BE2C (cell line): ENCODE results near the gene MEAF6.

ENCODE experiments used
- DNase-seq: peaks from one replicate; pipeline ENCODE4 v3.0.0-alpha.2; 2020
- H3K27me3 ChIP-seq: fragments of 250-450 bp; sonication (Bioruptor Pico); 2 replicates; pipeline ENCODE4 v1.5.1; 2020; ENCODE audit warnings: mild to moderate bottlenecking
- H3K36me3 ChIP-seq: fragments of 250-450 bp; sonication (Bioruptor Pico); 2 replicates; pipeline ENCODE4 v1.5.1; 2020; ENCODE audit warnings: mild to moderate bottlenecking
- H3K4me1 ChIP-seq: fragments of 250-450 bp; sonication (Bioruptor Pico); 2 replicates; pipeline ENCODE4 v1.5.1; 2020
- H3K4me3 ChIP-seq: 2 replicates; pipeline ENCODE4 v1.5.1; 2011; ENCODE audit warnings: low read depth, low read length
- H3K9me3 ChIP-seq: fragments of 250-450 bp; sonication (Bioruptor Pico); 2 replicates; pipeline ENCODE4 v1.5.1; 2020
- CTCF ChIP-seq: IDR thresholded peaks from 2 replicates; pipeline ENCODE4 v1.5.1; 2012; ENCODE audit warnings: mild to moderate bottlenecking, low read depth, low read length

The MEAF6 gene

GRCh38 chr1:37469386-37469785 lies 45.2 kb downstream of the MEAF6 start:
- Histone ChIP-seq H3K27me3 (no peaks in the 10 kb centered on the region), H3K4me3 (no peak overlapping the region), H3K4me1 (peaks cover 8% of the 10 kb centered on the region; the same call in 1 of the 2 replicates), H3K36me3 (no peaks in the 10 kb centered on the region), H3K9me3 (no peaks in the 10 kb centered on the region)
- TF ChIP-seq CTCF, result no peak
- DNase-seq, result no peak

DNA sequence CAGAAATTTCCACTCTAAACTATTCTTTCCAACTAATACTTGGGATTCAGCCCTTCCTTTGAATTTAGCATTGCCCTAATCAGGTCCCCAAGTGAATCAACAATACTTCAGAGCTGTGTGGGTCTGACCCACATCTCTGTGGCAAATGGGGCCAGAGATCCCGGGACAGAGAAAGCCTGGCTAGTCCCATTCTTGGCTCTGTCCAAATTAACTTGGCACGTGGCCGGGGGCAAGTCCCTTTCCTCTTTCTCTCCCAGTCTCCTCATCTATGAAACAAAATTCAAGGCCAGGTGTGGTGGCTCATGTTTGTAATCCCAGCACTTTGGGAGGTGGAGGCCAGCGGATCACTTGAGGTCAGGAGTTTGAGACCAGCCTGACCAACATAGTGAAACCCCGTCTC lies 46.5 kb downstream of the MEAF6 start:
- Histone ChIP-seq H3K27me3 (no peaks in the 10 kb centered on the region), H3K36me3 (no peaks in the 10 kb centered on the region), H3K4me3 (no peak overlapping the region), H3K9me3 (no peaks in the 10 kb centered on the region), H3K4me1 (peaks cover 3% of the 10 kb centered on the region; the same call in 1 of the 2 replicates)
- DNase-seq, result no peak
- TF ChIP-seq CTCF, result no peak

DNA sequence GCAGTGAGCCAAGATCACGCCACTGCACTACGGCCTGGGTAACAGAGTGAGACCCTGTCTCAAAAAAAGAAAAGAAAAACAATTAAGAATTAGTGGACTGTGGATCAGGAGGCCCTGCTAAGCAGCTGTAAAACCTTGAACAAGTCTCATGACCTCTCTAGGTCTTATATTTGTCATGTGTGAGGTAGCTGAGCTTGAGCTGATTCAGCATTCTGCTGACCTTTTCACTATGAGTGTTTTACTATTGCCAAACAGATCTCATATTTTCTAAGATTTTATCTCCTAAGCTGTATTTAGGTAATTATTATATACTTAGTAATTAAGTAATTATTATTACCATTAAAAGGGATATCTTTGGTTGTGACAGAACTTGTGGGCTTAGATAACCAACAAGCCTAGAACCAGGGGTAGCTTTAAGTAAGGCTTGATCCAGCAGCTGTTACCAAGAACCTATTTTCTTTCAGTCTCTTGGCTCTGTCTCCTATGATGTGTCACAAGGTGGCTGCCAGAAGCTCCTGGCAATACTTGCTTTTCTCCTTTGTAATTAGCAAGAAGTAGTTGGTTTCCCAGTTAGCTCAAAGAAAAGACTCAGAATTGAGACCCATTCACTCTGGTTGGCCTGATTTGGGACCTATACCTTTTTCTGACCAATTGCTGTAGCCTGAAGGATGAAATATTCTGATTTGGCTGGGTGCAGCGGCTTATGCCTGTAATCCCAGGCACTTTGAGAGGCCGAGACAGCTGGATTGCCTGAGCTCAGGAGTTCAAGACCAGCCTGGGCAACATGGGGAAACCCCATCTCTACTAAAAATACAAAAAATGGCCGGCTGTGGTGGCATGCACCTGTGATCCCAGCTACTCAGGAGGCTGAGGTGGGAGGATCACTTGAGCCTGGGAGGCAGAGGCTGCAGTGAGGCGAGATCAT lies 48.7 kb downstream of the MEAF6 start:
- Histone ChIP-seq H3K36me3 (no peaks in the 10 kb centered on the region), H3K27me3 (no peaks in the 10 kb centered on the region), H3K4me3 (no peak overlapping the region), H3K9me3 (no peaks in the 10 kb centered on the region), H3K4me1 (no peaks in the 10 kb centered on the region)
- TF ChIP-seq CTCF, result no peak
- DNase-seq, result no peak

- no peak for DNase-seq
- H3K4me1 ChIP-seq, result no peaks in the 10 kb centered on the region
- H3K36me3 ChIP-seq, result no peaks in the 10 kb centered on the region
- no peaks in the 10 kb centered on the region for H3K9me3 ChIP-seq
- H3K4me3 ChIP-seq, result no peak overlapping the region
- no peaks in the 10 kb centered on the region for H3K27me3 ChIP-seq
- no peak for TF ChIP-seq CTCF
Measured at GRCh38 chr1:37464443-37464842, 50.1 kb downstream of the MEAF6 start.

DNA sequence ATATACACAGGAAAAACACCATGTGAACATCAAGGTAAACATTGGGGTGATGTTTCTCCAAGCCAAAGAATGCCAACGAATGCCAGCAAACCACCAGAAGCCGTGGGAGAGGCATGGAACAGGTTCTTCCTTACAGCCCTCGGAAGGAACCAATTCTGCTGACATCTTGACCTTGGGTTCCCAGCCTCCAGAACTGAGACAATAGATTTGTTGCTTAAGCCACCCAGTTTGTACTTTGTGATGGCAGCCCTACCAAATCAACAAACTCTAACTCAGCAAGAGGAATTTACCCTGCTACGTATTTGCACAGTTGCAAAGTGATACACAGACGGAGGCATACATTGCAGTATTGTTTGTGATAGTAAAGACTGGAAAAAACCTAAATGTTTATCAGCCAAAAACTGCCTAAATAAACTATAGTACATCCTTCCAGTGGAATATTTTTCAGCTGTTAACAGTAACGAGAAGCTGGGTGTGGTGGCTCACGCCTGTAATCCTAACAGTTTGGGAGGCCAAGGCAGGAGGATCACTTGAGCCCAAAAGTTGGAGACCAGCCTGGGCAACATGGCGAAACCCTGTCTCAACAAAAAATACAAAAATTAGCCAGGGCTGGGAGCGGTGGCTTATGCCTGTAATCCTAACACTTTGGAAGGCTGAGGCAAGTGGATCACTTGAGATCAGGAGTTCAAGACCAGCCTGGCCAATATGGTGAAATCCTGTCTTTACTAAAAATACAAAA lies 52.7 kb downstream of the MEAF6 start:
- no peaks in the 10 kb centered on the region for H3K27me3 ChIP-seq
- no peak for TF ChIP-seq CTCF
- H3K36me3 ChIP-seq, result no peaks in the 10 kb centered on the region
- H3K4me3 ChIP-seq, result no peak overlapping the region
- H3K9me3 ChIP-seq, result no peaks in the 10 kb centered on the region
- no peaks in the 10 kb centered on the region for H3K4me1 ChIP-seq
- DNase-seq, result no peak

DNA sequence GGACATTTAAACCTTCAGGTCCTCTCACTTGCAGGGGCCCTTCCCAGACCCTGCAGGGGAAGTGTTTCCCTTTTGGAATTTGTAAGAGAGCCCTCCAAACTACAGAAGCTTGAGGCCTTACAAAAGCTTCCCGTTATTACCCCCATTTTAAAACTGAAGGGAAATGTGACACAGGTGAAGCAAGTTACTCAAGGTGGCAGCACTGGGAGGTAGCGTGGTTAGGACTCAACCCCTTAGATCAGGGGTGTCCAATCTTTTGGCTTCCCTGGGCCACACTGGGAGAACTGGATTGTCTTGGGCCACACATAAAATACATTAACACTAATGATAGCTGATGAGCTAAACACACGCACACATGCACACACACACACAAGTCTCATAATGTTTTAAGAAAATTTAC lies 56.0 kb downstream of the MEAF6 start:
- no peaks in the 10 kb centered on the region for H3K27me3 ChIP-seq
- no peaks in the 10 kb centered on the region for H3K36me3 ChIP-seq
- H3K4me3 ChIP-seq, result no peak overlapping the region
- H3K4me1 ChIP-seq, result no peaks in the 10 kb centered on the region
- no peaks in the 10 kb centered on the region for H3K9me3 ChIP-seq
- DNase-seq, result no peak
- no peak for TF ChIP-seq CTCF
